NCI-H774 (cell line): ENCODE measurements around the gene PITPNC1.
"Not testable (repeated sequence)": the region's sequence is repeated elsewhere in the genome, so short reads cannot be mapped to it uniquely, and the experiment has no call there.

Experiments used
- DNase-seq: peaks from one replicate; lab custom pipeline; 2025; lab: John Stamatoyannopoulos, UW

PITPNC1 gene

GRCh38 chr17:67651218-67651579 is 274.1 kb downstream of the PITPNC1 start:
- DNase-seq = not testable (repeated sequence)

GRCh38 chr17:67652433-67652832 is 275.4 kb downstream of the PITPNC1 start:
- DNase-seq = no peak

- DNase-seq = no peak
These were observed 278.5 kb downstream of the PITPNC1 start for GRCh38 chr17:67655478-67656148.

- DNase-seq = no peak
These were observed 279.6 kb downstream of the PITPNC1 start for GRCh38 chr17:67656494-67657203.

GRCh38 chr17:67657596-67657995 is 280.5 kb downstream of the PITPNC1 start:
- DNase-seq = no peak

GRCh38 chr17:67658265-67658664 is 281.2 kb downstream of the PITPNC1 start:
- DNase-seq = no peak

- no peak for DNase-seq
These were observed 281.9 kb downstream of the PITPNC1 start for GRCh38 chr17:67659028-67659427.

- DNase-seq = no peak
These were observed 285.6 kb downstream of the PITPNC1 start for GRCh38 chr17:67662712-67663111.

- DNase-seq = no peak
These were observed 286.4 kb downstream of the PITPNC1 start for GRCh38 chr17:67663457-67663856.

GRCh38 chr17:67666028-67666427 is 288.9 kb downstream of the PITPNC1 start:
- DNase-seq = no peak

GRCh38 chr17:67666710-67667109 is 289.6 kb downstream of the PITPNC1 start:
- no peak for DNase-seq

- DNase-seq = peak; percentile 34
These were observed 294.4 kb downstream of the PITPNC1 start for GRCh38 chr17:67671493-67671892.

- peak; percentile 82 for DNase-seq
These were observed 295.7 kb downstream of the PITPNC1 start for GRCh38 chr17:67672592-67673335.

GRCh38 chr17:67675481-67675880 is 298.4 kb downstream of the PITPNC1 start:
- DNase-seq = peak; percentile 10

GRCh38 chr17:67676305-67676704 is 299.2 kb downstream of the PITPNC1 start:
- no peak for DNase-seq

GRCh38 chr17:67678414-67678813 is 301.3 kb downstream of the PITPNC1 start:
- no peak for DNase-seq

- no peak for DNase-seq
These were observed 302.1 kb downstream of the PITPNC1 start for GRCh38 chr17:67679225-67679624.

GRCh38 chr17:67679721-67680120 is 302.6 kb downstream of the PITPNC1 start:
- DNase-seq = no peak

GRCh38 chr17:67680445-67681224 is 303.6 kb downstream of the PITPNC1 start:
- DNase-seq = peak; percentile 25

- DNase-seq = no peak
These were observed 305.1 kb downstream of the PITPNC1 start for GRCh38 chr17:67682196-67682595.

- DNase-seq = no peak
These were observed 308.3 kb downstream of the PITPNC1 start for GRCh38 chr17:67685351-67685750.

GRCh38 chr17:67686241-67686640 is 309.2 kb downstream of the PITPNC1 start:
- no peak for DNase-seq
